ENCODE measurements around the gene ORC4.

The ORC4 gene

DNA sequence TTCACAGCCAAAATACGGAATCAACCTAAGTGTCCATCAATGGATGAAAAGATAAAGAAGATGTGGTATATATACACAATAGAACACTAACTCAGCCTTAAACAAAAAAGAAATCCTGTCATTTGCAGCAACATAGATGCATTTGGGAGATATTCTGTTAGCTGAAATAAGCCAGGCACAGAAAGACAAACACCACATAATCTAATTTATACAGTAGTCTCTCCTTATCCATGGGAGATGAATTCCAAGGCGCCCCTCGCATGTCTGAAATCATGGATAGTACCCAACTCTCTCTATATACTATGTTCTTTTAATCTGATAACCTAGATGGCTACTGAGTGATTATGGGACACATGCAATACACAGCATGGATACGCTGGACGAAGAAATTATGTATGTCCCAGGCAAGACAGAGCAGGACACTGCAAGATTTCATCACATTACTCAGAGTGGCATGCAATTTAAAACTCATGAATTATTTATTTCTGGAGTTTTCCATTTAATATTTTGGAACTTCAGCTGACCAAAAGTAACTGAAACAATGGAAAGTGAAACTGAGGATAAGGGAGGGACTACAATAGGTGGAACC lies 39.5 kb downstream of the ORC4 start:
- H2AFZ ChIP-seq (ENCODE audit: low read depth): no peak overlapping the region
- no peak overlapping the region for H3K27ac ChIP-seq
- H4K20me1 ChIP-seq (ENCODE audit: insufficient read depth): no peaks in the 10 kb centered on the region
- peaks cover 5% of the 10 kb centered on the region for H3K4me1 ChIP-seq (ENCODE audit: low read depth, poor library complexity, severe bottlenecking)
- H3K79me2 ChIP-seq (ENCODE audit: insufficient read depth, low read depth): no peaks in the 10 kb centered on the region
- no peak overlapping the region for H3K9ac ChIP-seq
- TF ChIP-seq, protein P1, sequence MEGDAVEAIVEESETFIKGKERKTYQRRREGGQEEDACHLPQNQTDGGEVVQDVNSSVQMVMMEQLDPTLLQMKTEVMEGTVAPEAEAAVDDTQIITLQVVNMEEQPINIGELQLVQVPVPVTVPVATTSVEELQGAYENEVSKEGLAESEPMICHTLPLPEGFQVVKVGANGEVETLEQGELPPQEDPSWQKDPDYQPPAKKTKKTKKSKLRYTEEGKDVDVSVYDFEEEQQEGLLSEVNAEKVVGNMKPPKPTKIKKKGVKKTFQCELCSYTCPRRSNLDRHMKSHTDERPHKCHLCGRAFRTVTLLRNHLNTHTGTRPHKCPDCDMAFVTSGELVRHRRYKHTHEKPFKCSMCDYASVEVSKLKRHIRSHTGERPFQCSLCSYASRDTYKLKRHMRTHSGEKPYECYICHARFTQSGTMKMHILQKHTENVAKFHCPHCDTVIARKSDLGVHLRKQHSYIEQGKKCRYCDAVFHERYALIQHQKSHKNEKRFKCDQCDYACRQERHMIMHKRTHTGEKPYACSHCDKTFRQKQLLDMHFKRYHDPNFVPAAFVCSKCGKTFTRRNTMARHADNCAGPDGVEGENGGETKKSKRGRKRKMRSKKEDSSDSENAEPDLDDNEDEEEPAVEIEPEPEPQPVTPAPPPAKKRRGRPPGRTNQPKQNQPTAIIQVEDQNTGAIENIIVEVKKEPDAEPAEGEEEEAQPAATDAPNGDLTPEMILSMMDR (conservative IDR thresholded peaks at IDR 0.05; ENCODE audit: low read depth, low read length): no peak
- H3K4me3 ChIP-seq (IDR thresholded peaks at IDR 0.05; ENCODE audit: insufficient read depth, low read depth, low read length): no peak overlapping the region
- H3K4me2 ChIP-seq: no peak overlapping the region
- no peaks in the 10 kb centered on the region for H3K36me3 ChIP-seq (ENCODE audit: insufficient read depth)
- H3K27me3 ChIP-seq (ENCODE audit: insufficient read depth, low read depth): no peaks in the 10 kb centered on the region

DNA sequence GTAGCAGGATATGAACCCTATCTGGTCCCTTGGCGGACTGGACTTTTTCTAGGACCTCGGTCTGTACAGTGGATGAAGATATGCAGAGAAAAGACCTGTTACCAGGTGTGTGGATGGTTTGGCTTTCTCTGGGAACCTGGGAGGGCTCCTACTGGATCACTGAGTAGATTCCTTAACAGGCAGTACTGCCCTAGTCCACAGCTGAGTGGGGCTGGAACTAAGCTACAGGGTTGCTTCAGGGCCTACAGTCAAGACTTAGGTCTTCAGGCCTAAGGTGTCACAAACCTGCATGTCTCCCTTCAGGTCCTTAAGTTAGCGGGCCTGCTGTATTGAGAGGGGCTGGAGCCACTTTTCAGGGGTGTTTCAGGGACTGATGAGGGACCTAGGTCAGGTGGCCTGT lies 42.9 kb downstream of the ORC4 start:
- Histone ChIP-seq H3K9ac (no peak overlapping the region), H3K4me2 (no peak overlapping the region), H3K4me1 (ENCODE audit: low read depth, poor library complexity, severe bottlenecking) (peaks cover 5% of the 10 kb centered on the region), H3K4me3 (IDR thresholded peaks at IDR 0.05; ENCODE audit: insufficient read depth, low read depth, low read length) (no peak overlapping the region), H2AFZ (ENCODE audit: low read depth) (no peak overlapping the region), H3K27me3 (ENCODE audit: insufficient read depth, low read depth) (no peaks in the 10 kb centered on the region), H3K27ac (no peak overlapping the region), H4K20me1 (ENCODE audit: insufficient read depth) (no peaks in the 10 kb centered on the region), H3K36me3 (ENCODE audit: insufficient read depth) (no peaks in the 10 kb centered on the region), H3K79me2 (ENCODE audit: insufficient read depth, low read depth) (no peaks in the 10 kb centered on the region)
- TF ChIP-seq, protein P1 (conservative IDR thresholded peaks at IDR 0.05; ENCODE audit: low read depth, low read length): no peak

DNA sequence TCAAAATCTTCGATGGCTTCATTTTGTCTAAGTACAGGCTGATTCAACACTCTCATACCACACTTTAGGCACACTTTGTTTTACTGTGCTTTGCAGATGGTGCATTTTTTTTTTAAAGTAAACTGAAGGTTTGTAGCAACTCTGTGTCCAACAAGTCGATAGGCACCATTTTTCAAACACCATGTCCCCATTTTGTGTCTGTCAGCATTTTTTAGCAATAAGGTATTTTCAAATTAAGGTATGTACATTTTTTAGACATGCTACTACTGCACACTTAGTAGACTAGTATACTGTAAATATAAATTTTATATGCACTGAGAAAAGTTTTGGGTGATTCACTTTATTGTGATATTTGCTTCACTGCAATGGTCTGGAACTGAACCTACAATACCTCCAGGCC lies 44.4 kb downstream of the ORC4 start:
- Histone ChIP-seq H3K4me2 (no peak overlapping the region), H3K4me1 (ENCODE audit: low read depth, poor library complexity, severe bottlenecking) (no peaks in the 10 kb centered on the region), H3K27ac (no peak overlapping the region), H3K27me3 (ENCODE audit: insufficient read depth, low read depth) (no peaks in the 10 kb centered on the region), H2AFZ (ENCODE audit: low read depth) (no peak overlapping the region), H3K9ac (no peak overlapping the region), H3K4me3 (IDR thresholded peaks at IDR 0.05; ENCODE audit: insufficient read depth, low read depth, low read length) (no peak overlapping the region), H3K36me3 (ENCODE audit: insufficient read depth) (no peaks in the 10 kb centered on the region), H3K79me2 (ENCODE audit: insufficient read depth, low read depth) (no peaks in the 10 kb centered on the region), H4K20me1 (ENCODE audit: insufficient read depth) (no peaks in the 10 kb centered on the region)
- TF ChIP-seq, protein P1 (conservative IDR thresholded peaks at IDR 0.05; ENCODE audit: low read depth, low read length): no peak

DNA sequence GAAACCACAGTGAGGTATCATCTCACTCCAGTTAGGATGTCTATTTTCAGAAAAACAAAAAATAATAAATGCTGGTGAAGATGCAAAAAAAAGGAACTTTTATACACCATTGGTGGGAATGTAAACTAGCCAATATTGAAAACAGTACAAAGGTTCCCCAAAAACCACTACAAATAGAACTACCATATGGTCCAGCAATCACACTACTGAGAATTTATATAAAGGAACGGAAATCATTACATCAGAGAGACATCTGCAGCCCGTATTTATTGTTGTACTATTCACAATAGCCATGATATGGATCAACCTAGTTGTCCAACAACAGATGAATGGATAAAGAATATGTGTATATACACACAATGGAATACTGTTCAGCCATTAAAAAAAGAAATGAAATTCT lies 52.0 kb downstream of the ORC4 start:
- TF ChIP-seq, protein P1 (conservative IDR thresholded peaks at IDR 0.05; ENCODE audit: low read depth, low read length): no peak
- Histone ChIP-seq H3K36me3 (ENCODE audit: insufficient read depth) (no peaks in the 10 kb centered on the region), H3K79me2 (ENCODE audit: insufficient read depth, low read depth) (no peaks in the 10 kb centered on the region)

More for the DNA sequence above, 52.0 kb downstream of the ORC4 start:
- H3K27ac ChIP-seq: no peak overlapping the region
- no peak overlapping the region for H2AFZ ChIP-seq (ENCODE audit: low read depth)
- no peak overlapping the region for H3K9ac ChIP-seq
- H3K4me1 ChIP-seq (ENCODE audit: low read depth, poor library complexity, severe bottlenecking): no peaks in the 10 kb centered on the region
- H3K4me3 ChIP-seq (IDR thresholded peaks at IDR 0.05; ENCODE audit: insufficient read depth, low read depth, low read length): no peak overlapping the region
- no peaks in the 10 kb centered on the region for H3K27me3 ChIP-seq (ENCODE audit: insufficient read depth, low read depth)
- H3K4me2 ChIP-seq: no peak overlapping the region
- H4K20me1 ChIP-seq (ENCODE audit: insufficient read depth): no peaks in the 10 kb centered on the region

All from KMS-11 (cell line).